K562 (cell line): ENCODE measurements around the gene RGS19. TPM values are rescaled to one million over a fixed set of nuclear protein-coding genes. Genes with fewer than 3 reads are reported as not detected.
A peak's percentile ranks its signal among the peaks of the same experiment; 100 is the strongest.

ENCODE experiments used
- ATAC-seq: fragments of 200-7000 bp; cut with Tn5 transposase; 3 replicates; pipeline ENCODE4 v1.9.1; 2020; ENCODE audit warnings: moderate library complexity
- BruUV-seq: library from RNA; stranded (reverse); fragments of 400-500 nt; replicated peaks from 2 replicates; lab custom pipeline; 2021; lab: Mats Ljungman, UMichigan
- CTCF ChIA-PET: fragments of 300-600 bp; formaldehyde crosslinking; extraction: SDS; loops from one replicate; lab custom pipeline; 2021; ENCODE audit warnings: low intra/inter-chr PET ratio; lab: Yijun Ruan, JAX
- POLR2A ChIA-PET: fragments of 300-600, 350-650 bp; sonication (Branson Sonifier 250); formaldehyde crosslinking; extraction: SDS; loops from one replicate; lab custom pipeline; 2021; ENCODE audit warnings: antibody characterized with exemption, inconsistent platforms; lab: Yijun Ruan, JAX
- DNase-seq, 4 experiments: peaks; one replicate each; pipeline versions ENCODE4 v3.0.0 to v3.0.0-alpha.2; 2011 to 2018; ENCODE audit warnings: low spot score in 3 of 4, mixed read lengths in 3 of 4; ENCODE audit errors: extremely low read depth in 1 of 4
- FAIRE-seq: peaks from 2 replicates; lab custom pipeline; 2011; peaks lifted over from hg19 to GRCh38; lab: Jason Lieb, UNC
- H2AFZ ChIP-seq: 2 replicates; pipeline ENCODE4 v1.6.0; 2011; ENCODE audit warnings: low read depth, low read length, control low read depth, inconsistent platforms
- H3K27ac ChIP-seq: fragments of 200-600 bp; 3 replicates; pipeline ENCODE4 v1.8.0; 2011; ENCODE audit warnings: low read depth, mild to moderate bottlenecking, control low read depth, inconsistent platforms, low read length, moderate library complexity, mixed read lengths; ENCODE audit errors: extremely low read depth
- H3K27me3 ChIP-seq, 2 experiments: fragments of 300-600 bp in 1 of 2; 2 replicates in 1 of 2; 3 replicates in 1 of 2; pipeline versions ENCODE4 v1.6.0 to v1.8.0; 2011; ENCODE audit warnings: inconsistent platforms in 2 of 2, low read length in 2 of 2, mild to moderate bottlenecking in 1 of 2, mixed read lengths in 1 of 2, moderate library complexity in 1 of 2; ENCODE audit not compliant: control insufficient read depth in 2 of 2, insufficient read depth in 2 of 2
- H3K36me3 ChIP-seq: fragments of 300-600 bp; 3 replicates; pipeline ENCODE4 v1.8.0; 2011; ENCODE audit warnings: mild to moderate bottlenecking, low read length, inconsistent platforms; ENCODE audit not compliant: control insufficient read depth, insufficient read depth
- H3K4me1 ChIP-seq, 2 experiments: fragments of 200-600 bp in 1 of 2; replicated peaks in 1 of 2; 2 replicates in 1 of 2; 3 replicates in 1 of 2; pipeline versions ENCODE4 v1.5.1 to v1.8.0; 2011; ENCODE audit warnings: inconsistent platforms in 2 of 2, low read length in 2 of 2, mild to moderate bottlenecking in 1 of 2, mixed read lengths in 1 of 2, moderate library complexity in 1 of 2; ENCODE audit not compliant: control insufficient read depth in 2 of 2, insufficient read depth in 2 of 2
- H3K4me2 ChIP-seq: 2 replicates; pipeline ENCODE4 v1.6.1; 2011; ENCODE audit warnings: low read length, control low read depth, inconsistent platforms, mixed read lengths; ENCODE audit not compliant: insufficient read depth
- H3K4me3 ChIP-seq: fragments of 200-600 bp; sonication (generic), shearing (Covaris generic); 2 replicates; pipeline ENCODE4 v1.5.1; 2016; ENCODE audit warnings: control low read depth, inconsistent platforms
- H3K79me2 ChIP-seq: fragments of 200-600 bp; 3 replicates; pipeline ENCODE4 v1.8.0; 2011; ENCODE audit warnings: low read length, inconsistent platforms; ENCODE audit not compliant: control insufficient read depth, insufficient read depth
- H3K9ac ChIP-seq, 2 experiments: 2 replicates each; pipeline versions ENCODE4 v1.6.0 to v1.6.1; 2011; ENCODE audit warnings: low read depth in 2 of 2, low read length in 2 of 2, control low read depth in 1 of 2, inconsistent platforms in 1 of 2, mild to moderate bottlenecking in 1 of 2, mixed read lengths in 1 of 2; ENCODE audit not compliant: insufficient read depth in 1 of 2
- H3K9me1 ChIP-seq: one replicate; pipeline ENCODE4 v1.6.0; 2011; ENCODE audit warnings: inconsistent platforms, mild to moderate bottlenecking, low read length, moderate library complexity; ENCODE audit not compliant: control insufficient read depth, insufficient read depth
- H3K9me3 ChIP-seq: replicated peaks from 2 replicates; pipeline ENCODE4 v1.5.1; 2011; ENCODE audit warnings: low read depth, low read length, inconsistent platforms; ENCODE audit not compliant: control insufficient read depth, insufficient read depth
- H4K20me1 ChIP-seq: replicated peaks from 2 replicates; pipeline ENCODE4 v1.6.1; 2011; ENCODE audit warnings: low read length, inconsistent platforms, mixed read lengths; ENCODE audit not compliant: control insufficient read depth, insufficient read depth
- DPF2 ChIP-seq: fragments of 450-650 bp; IDR thresholded peaks from 2 replicates; pipeline ENCODE4 v1.6.1; 2016
- E2F5 ChIP-seq: sonication (generic); formaldehyde crosslinking; IDR thresholded peaks from 2 replicates; pipeline ENCODE4 v1.8.0; 2022; ENCODE audit warnings: mild to moderate bottlenecking, missing genetic modification reagents
- ELF1 ChIP-seq: fragments of 200-800 bp; sonication (Bioruptor generic); IDR thresholded peaks from 2 replicates; pipeline ENCODE4 v1.6.1; 2016; ENCODE audit warnings: missing genetic modification characterization, missing compliant biosample characterization
- ERF ChIP-seq: fragments of 450-650 bp; formaldehyde crosslinking; IDR thresholded peaks from 2 replicates; pipeline ENCODE4 v1.4.0; 2020; ENCODE audit warnings: mild to moderate bottlenecking, mixed read lengths
- HMBOX1 ChIP-seq: sonication (generic); IDR thresholded peaks from 2 replicates; pipeline ENCODE4 v1.6.1; 2016
- MEF2D ChIP-seq: conservative IDR thresholded peaks from 2 replicates; pipeline ENCODE4 v1.6.1; 2016; ENCODE audit warnings: low read depth, missing genetic modification characterization, missing compliant biosample characterization
- NELFE ChIP-seq: IDR thresholded peaks from 2 replicates; pipeline ENCODE4 v1.6.1; 2011; ENCODE audit warnings: mild to moderate bottlenecking; ENCODE audit not compliant: insufficient read depth, insufficient read length
- PTRF ChIP-seq: fragments of 450-650 bp; IDR thresholded peaks from 2 replicates; pipeline ENCODE4 v1.6.1; 2016; ENCODE audit warnings: mild to moderate bottlenecking, missing genetic modification characterization, missing compliant biosample characterization
- SNIP1 ChIP-seq: fragments of 450-650 bp; IDR thresholded peaks from 2 replicates; pipeline ENCODE4 v1.7.1; 2017; ENCODE audit warnings: low read depth, mild to moderate bottlenecking
- SPI1 ChIP-seq: IDR thresholded peaks from 2 replicates; pipeline ENCODE4 v1.6.1; 2011; ENCODE audit warnings: low read depth, low read length, control low read depth, borderline replicate concordance
- TFAP4 ChIP-seq: sonication (generic); formaldehyde crosslinking; IDR thresholded peaks from 2 replicates; pipeline ENCODE4 v1.8.0; 2022; ENCODE audit warnings: missing genetic modification reagents, mild to moderate bottlenecking, moderate library complexity, borderline replicate concordance
- ZNF511 ChIP-seq: sonication (generic); formaldehyde crosslinking; IDR thresholded peaks from 2 replicates; pipeline ENCODE4 v1.8.0; 2022; ENCODE audit warnings: mild to moderate bottlenecking, missing genetic modification reagents
- ZNF76 ChIP-seq: fragments of 250-450 bp; sonication (Bioruptor Pico); IDR thresholded peaks from 2 replicates; pipeline ENCODE4 v1.4.0; 2020; ENCODE audit warnings: mild to moderate bottlenecking, moderate library complexity, borderline replicate concordance
- WGBS: fragments of 100-300 bp; shearing (Covaris generic); methylation state at CpG from one replicate; pipeline ENCODE4 v1.1.6; 2016; ENCODE audit warnings: low coverage, mixed read lengths; ENCODE audit not compliant: insufficient coverage; ENCODE audit errors: missing lambda C conversion rate; 5-methylcytosine and 5-hydroxymethylcytosine counted together
- in situ Hi-C: fragments of 300-500 bp; cut with MboI; formaldehyde crosslinking; loops from 4 replicates; pipeline ENCODE4 v1.15.0; 2018; ENCODE audit warnings: inconsistent platforms, mixed read lengths
- intact Hi-C: fragments of 100-400 bp; cut with micrococcal nuclease; formaldehyde crosslinking; loops from 2 replicates; pipeline ENCODE4 v1.14.2; 2022
- polyA plus RNA-seq, 8 experiments: library from polyadenylated mRNA; depleted of rRNA in 4 of 8; stranded (reverse) in 5 of 8; unstranded in 3 of 8; fragments of >200 nt; fragmentation: Nextera tagmentation in 2 of 8; fragmentation: Illumina TruSeq in 1 of 8; extraction: Ambion mirVana in 2 of 8; extraction: Trizol in 1 of 8; gene quantifications; 2 replicates each; pipeline versions ENCODE4 v1.2.1 to v1.2.3, GENCODE V29; 2011 to 2014; ENCODE audit warnings: inconsistent platforms in 1 of 8, missing spikeins in 1 of 8
- total RNA-seq, 7 experiments: library from RNA; depleted of rRNA in 6 of 7; stranded (reverse); fragments of >200 nt in 6 of 7; fragmentation: Illumina TruSeq in 2 of 7; extraction: Trizol in 2 of 7; gene quantifications; 2 replicates each; pipeline versions ENCODE4 v1.2.1 to v1.2.3, GENCODE V29; 2011 to 2021; ENCODE audit warnings: low replicate concordance in 1 of 7

RGS19 gene
- total and polyA plus RNA-seq, 9 of the 15 experiments (the other 6 are each of a cell fraction or from before 2014, with no cell fraction given) = 0.41 to 23.7 (median 14.6) TPM

GRCh38 chr20:64095927-64096326 is 16.6 kb upstream of the RGS19 start:
- no peaks in the 10 kb centered on the region for H4K20me1 ChIP-seq
- H3K9ac ChIP-seq = no peak overlapping the region
- H3K9me1 ChIP-seq = no peaks in the 10 kb centered on the region
- no TSS peak for BruUV-seq
- H3K4me2 ChIP-seq = no peak overlapping the region
- ATAC-seq (no peak; the same call in 1 of the 3 replicates), FAIRE-seq (no peak), DNase-seq (no peak)
- no peaks in the 10 kb centered on the region for H3K36me3 ChIP-seq
- in situ Hi-C loops = no loop called here
- H3K4me1 ChIP-seq = peaks cover 0 to 27% of the 10 kb centered on the region in 2 experiments; a peak in 2 of 5 replicates
- H3K4me3 ChIP-seq = no peak overlapping the region
- ChIA-PET CTCF (no interaction called here), POLR2A (interaction anchor here (0.9 kb wide), 1 partner anchor 140 kb away, joined by 3 read pairs; the partner anchor contains the start of gene UCKL1)
- H2AFZ ChIP-seq = no peak overlapping the region
- no peaks in the 10 kb centered on the region for H3K9me3 ChIP-seq
- no peak for TF ChIP-seq DPF2
- TF ChIP-seq SNIP1 = no peak
- no peak for TF ChIP-seq ZNF511 (CRISPR knock-in tag)
- no peak for TF ChIP-seq ZNF76 (CRISPR knock-in tag)
- TF ChIP-seq E2F5 (CRISPR knock-in tag) = no peak
- no peak for TF ChIP-seq PTRF
- no peak for TF ChIP-seq ERF (CRISPR knock-in tag)
- 0 out of 2 replicates have a peak, but pooled peaks have one; percentile 3 for TF ChIP-seq SPI1
- TF ChIP-seq TFAP4 (CRISPR knock-in tag) = no peak
- TF ChIP-seq HMBOX1 = no peak
- TF ChIP-seq ELF1 = peak; percentile 61
- TF ChIP-seq NELFE = no peak
- no peak for TF ChIP-seq MEF2D (tag)
- WGBS = 5% methylated on average over 9 of the region's 11 CpGs
- H3K79me2 ChIP-seq = no peaks in the 10 kb centered on the region
- intact Hi-C loops = no loop called here
- H3K27me3 ChIP-seq = peaks cover 14 to 35% of the 10 kb centered on the region in 2 experiments; a peak in 4 of 5 replicates
- no peak overlapping the region for H3K27ac ChIP-seq
